GM21528 (cell line): ENCODE results near the gene BRMS1.
"Not testable (repeated sequence)": the region's sequence is repeated elsewhere in the genome, so short reads cannot be mapped to it uniquely, and the experiment has no call there.

Experiments
- ATAC-seq: cut with Tn5 transposase; IDR thresholded peaks from one replicate; pipeline ENCODE4 v1.9.1; 2021; ENCODE audit warnings: mild to moderate bottlenecking, moderate library complexity; ENCODE audit not compliant: unreplicated experiment, low FRiP score

Gene BRMS1, protein sequence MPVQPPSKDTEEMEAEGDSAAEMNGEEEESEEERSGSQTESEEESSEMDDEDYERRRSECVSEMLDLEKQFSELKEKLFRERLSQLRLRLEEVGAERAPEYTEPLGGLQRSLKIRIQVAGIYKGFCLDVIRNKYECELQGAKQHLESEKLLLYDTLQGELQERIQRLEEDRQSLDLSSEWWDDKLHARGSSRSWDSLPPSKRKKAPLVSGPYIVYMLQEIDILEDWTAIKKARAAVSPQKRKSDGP

DNA sequence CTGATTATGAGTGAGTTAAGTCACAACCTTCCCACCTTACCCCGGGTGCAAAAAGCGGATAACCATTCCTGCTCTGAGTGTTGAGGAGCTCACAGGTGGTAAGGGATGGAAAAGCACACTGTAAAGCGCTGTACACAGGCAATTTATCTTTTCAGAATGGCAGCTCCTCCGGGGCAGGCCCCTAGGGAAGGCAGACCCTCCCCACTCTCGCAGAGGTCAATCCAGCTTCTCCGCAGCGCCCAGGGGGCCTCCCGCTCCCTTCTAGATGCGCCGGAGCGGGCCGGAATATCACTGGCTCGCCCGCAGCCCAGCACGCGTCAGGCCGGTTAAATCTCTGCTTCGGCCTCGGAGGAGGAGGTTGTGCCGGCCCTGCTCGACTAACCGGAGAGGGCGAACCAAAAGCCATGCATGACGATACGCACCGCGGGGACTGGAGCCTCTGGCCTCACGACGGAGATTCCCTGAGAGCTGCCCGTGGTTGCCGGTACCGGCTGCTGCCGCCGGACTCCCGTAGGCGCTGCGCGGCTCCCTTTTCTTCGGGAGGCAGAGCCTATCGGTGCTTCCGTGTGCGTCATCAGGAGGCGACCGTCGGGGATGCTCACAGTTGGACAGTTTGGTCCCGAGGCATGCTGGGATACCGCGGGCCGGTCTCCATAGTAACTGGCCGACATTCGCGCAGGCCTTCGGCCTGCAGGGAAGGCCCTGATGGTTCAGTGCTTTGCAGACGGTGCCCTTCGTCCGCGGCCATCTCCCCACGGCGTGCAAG, at the start of gene BRMS1:
BRMS1 (minus strand) TSS at position 555 of the 766 bp plus-strand sequence. CDS start 2,870 bp downstream, outside the sequence.
- ATAC-seq: peak; percentile 61

DNA sequence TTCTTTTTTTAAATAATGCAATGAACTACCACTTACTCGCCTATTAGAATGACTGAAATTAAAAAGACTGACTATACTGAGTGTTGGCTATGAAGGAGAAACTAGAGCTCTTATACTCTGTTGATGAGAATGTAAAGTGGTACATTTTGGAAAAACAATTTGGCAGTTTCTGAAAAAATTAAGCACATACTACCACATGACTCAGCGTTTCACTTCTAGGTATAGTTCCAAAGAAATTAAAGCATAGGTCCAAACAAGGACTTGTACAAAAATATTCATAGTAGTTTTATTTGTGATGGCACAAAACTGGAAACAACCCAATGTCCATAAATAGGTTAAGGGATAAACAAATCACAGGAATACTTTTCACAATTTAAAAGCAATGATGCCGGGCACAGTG, 49.0 kb upstream of the BRMS1 start:
- ATAC-seq: no peak

DNA sequence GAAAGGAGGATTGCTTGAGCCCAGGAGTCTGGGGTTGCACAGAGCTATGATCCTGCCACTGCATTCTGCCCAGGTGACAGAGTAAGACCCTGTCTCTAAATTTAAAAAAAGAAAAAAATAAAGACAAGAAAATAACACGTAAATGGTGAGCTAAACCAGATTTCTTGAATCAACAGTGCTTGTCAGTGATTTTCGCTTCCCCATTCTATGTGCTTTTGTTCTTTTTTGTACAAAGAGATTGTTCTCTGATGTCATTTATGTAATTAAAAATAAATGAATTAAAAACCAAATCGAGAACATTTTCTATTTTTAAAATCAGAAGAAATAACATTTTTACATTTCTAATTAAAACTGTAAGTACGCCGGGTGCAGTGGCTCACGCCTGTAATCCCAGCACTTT, 46.4 kb upstream of the BRMS1 start:
- ATAC-seq: no peak

DNA sequence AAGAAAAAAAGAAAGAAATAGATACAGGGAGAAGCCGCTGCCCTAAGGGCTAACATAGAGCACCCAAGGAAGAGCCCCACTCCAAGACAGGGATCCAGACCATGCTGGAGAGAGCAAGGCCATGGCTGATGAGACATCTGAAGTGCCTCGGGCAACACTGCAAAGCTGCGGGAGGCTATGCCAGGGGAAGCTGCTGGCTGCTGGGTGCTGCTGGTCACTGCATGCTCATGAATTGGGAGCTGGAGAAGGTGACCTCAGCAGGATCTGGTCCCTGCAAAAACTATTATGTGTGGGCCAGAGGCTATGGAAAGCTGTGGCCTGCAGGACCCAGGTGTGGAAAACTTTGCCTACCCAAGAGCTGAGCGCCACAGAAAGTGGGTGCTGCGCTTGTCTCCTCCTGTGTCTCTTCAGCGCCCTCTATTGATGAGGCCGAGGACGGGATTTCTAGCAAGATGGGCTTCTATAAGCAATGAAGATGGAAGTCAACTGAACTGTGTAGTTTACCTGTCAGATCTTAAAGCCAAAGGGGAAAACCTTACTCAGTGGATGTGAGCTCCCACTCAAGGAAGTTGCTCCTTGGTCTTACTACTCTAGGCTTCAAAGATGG, 44.0 kb upstream of the BRMS1 start:
- no peak for ATAC-seq

DNA sequence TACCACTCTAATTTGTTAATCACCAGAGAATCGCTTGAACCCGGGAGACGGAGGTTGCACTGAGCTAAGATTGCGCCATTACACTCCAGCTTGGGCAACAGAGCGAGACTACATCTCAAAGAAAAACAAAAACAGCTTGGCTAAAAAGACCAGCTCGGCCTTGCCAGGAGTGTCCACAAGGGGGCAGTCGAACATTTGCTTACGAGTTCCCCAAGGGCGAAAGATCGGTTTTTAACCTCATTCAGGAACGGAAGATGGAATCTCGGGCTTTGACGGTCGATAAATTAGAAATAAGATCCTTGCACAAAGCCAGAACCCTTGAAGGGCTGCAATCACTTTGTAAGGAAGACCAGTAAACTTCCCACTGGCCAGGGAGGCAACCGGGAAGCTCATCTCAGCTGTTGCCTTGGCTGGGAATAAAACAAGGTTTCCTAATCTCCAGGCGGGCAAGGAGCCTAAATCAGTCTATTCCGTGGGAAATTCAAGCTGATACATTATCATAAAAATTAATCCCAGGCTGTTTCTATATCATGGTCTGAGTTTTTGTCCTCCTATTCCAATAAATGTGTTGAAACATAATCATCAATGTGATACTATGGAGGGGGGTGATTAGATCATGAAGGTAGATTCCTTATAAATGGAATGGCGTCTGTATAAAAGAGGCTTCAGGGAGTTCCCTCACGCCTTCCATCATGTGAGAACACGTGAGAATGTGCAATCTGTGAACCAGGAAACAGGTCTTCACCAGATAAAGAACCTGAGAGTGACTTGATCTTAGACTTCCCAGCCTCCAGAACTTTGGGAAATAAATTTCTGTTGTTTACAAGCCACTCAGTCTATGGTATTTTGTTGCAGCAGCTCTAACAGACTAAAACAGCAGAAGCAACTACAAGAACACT, 41.5 kb upstream of the BRMS1 start:
- no peak for ATAC-seq

DNA sequence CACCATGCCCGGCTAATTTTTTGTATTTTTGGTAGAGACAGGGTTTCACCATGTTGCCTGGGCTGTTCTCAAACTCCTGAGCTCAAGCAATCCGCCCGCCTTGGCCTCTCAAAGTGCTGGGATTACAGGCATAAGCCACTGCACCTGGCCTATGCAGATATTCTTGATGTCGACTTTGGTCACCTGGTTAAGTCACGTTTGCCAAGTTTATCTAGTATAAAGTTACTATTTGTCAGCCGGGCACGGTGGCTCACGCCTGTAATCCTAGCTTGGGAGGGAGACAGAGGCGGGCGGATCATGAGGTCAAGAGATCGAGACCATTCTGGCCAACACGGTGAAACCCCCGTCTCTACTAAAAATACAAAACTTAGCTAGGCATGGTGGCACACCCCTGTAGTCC, 39.4 kb upstream of the BRMS1 start:
- not testable (repeated sequence) for ATAC-seq

DNA sequence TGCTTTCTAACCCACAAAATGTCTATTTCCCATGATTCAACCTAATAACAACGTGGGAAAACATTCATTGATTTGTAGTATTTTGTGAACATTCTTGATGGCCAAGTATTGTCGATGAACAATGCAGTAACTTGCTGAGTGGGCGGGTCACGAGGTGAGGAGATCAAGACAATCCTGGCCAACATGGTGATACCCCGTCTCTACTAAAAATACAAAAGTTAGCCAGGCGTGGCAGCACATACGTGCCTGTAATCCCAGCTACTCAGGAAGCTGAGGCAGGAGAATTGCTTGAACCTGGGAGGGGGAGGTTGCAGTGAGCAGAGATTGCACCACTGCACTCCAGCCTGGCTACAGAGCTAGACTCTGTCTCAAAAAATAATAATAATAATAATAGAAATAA, 35.4 kb upstream of the BRMS1 start:
- not testable (repeated sequence) for ATAC-seq

DNA sequence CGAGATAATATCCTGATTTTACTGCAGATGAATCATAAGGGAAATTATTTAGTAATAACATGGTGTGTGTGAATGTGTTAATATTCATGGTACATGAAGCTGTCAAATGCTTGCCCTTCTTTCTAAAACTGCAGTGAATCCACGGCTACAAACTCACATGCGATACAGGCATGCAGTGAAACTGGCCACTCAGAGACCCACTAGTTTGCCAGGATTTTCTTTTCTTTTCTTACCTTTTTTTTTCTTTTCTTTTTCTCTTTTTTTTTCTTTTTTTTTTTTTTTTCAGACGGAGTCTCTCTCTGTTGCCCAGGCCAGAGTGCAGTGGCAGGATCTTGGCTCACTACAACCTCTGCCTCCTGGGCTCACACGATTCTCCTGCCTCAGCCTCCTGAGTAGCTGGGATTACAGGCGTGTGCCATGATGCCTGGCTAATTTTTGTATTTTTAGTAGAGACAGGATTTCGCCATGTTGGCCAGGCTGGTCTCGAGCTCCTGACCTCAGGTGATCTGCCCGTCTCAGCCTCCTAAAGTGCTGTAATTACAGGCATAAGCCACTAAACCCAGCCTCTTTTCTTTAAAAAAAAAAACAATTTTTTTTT, 28.9 kb upstream of the BRMS1 start:
- ATAC-seq: not testable (repeated sequence)

DNA sequence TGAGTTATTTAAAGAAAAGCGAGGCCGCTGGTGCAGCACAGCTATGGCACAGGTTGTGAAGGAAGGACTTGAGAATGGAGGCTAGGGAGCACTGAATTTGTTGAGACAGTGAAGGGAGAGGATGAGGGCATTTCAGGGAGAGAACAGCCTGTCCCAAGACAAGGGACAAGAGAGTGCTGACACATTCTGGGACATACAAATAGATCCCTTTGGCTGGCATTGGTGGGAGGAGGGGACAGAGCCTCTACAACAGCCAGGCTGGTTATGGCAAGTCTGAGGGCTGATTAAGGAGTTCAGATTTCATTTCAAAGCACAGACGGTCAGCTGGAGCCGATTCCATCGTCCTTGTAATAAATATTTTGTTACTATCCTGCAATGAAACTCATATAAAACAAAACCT, 28.4 kb upstream of the BRMS1 start:
- ATAC-seq: no peak

DNA sequence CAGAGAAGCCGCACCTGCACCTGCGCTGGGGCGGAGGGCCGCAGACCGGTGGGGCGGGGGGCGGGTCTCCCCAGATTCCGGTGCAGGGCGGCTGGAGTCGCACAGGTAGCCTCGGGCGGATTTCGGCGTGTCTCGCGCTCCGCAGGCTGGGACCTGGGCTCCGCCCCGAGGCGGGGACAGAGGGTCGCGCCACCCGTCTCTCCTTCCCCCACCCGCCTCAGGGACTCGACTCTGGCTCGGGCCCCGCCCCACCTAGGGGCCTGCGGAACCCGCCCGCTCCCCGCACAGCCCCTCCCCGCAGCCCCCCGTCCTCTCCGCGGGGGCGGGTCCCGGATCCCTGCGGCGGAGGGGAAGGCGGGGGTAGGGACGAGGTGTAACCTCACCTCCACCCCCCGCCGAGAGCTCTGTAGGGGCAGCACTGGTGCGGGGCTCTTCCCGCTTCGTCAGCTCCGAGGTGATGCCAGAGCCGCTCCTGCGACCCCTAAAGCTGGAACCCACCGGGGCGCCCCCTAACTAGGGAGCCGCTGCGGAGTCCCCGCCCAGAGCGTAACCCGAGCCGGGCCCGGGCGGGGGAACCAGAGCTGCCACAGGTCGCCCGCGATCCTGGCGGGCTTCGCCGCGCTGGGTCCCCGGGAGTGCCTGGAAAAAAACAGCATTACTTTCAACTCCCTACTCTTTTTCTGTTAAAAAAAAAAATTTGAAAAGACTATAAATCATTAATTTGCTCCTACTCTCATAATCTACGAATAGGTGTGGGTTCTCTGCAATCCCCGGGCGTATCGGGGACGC, 26.9 kb upstream of the BRMS1 start, which contains the start of gene SLC29A2:
SLC29A2 (minus strand) TSS at position 134 of the 789 bp plus-strand sequence. CDS start 169 bp downstream, outside the sequence.
- ATAC-seq: peak; percentile 55

DNA sequence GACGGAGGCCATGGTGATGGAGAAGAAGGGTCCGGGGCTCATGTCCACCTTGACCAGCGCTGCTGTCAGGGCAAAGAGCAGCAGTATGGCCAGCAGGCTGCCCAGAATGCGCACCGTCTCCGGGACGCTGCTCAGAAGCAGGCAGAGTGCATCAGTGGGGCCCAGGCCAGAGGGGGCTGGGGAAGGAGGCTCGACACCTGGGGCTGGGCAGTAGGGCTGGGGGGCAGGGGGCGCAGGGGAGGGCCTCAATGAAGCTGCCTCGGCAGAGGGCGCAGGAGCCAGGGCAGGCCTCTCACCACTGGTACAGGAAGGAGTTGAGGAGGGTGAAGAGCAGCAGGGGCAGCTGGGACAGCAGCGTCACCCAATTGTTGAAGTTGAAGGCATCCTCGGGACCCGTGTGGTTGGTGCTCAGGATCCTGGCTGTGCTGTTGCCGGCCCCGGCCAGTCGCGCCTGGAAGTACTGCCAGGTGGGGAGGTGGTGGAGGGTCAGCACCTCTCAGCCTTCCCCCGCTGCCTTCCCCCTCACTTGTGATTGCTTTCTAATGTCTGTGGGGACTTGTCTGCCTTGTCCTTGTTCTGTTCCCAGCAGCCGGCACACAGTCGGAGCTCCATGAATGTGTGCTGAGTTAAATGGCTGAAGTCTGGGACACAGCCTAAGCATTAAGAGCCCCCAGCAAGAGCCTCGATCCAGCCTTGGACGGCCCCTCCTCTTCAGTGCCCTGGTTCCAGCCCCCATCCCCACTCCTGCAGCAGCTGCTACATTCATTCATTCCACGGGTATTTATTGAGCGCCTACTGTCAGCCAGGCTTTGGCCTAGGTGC, 24.4 kb upstream of the BRMS1 start:
- ATAC-seq: no peak

DNA sequence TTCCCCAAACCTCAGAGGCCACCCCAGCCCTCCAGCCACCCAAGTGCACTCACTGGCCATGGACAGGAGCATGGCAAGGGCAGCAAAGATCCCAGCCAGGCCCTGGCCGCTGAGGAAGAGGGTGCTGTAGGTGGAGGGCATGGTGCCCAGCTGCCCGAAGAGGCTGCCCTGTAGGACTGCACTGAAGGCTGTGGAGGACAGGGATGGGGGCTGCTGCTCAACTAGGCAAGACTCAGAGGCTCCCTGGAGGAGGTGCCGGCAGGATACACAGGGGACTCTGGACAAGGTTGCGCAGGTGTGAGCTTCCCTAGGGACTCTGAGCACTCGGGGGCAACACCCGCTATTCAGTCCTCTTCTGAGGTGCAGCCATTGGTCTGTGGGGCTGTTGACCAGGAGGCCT, 23.6 kb upstream of the BRMS1 start:
- no peak for ATAC-seq

DNA sequence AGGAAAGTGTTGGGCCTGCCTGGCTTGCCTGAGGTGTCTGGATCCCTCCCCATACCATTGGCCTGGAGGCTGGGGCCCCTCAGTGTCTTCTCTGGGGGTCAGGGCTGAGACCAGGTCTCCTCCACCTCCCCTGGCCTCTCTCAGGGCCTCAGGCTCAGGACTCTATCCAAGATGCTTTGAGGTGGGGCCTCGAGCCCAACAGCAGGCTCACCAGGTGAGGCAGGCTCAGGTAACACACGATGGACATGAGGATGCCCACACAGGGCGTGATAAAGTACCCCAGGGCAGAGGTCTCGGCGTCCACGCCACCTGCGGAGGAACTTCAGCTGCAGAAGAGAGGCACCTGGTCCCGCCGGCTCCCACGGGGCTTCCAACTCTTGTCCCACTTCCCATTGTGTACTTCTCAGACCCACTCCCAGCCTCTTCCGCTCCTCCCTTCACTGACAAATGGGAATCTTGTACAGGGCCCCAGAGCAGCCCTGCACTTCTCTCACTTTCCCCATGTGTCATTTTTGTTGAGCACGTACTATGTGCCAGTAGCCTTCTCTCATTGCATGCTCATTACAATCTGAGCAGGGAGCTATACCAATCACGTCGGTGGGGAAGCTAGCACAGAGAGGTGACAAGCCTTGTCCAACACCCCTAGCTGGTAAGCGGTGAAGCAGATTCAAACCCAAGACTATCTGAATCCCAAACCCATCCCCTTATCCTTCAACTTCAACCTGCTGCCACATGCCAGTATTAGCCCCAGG, 22.8 kb upstream of the BRMS1 start:
- ATAC-seq: no peak

DNA sequence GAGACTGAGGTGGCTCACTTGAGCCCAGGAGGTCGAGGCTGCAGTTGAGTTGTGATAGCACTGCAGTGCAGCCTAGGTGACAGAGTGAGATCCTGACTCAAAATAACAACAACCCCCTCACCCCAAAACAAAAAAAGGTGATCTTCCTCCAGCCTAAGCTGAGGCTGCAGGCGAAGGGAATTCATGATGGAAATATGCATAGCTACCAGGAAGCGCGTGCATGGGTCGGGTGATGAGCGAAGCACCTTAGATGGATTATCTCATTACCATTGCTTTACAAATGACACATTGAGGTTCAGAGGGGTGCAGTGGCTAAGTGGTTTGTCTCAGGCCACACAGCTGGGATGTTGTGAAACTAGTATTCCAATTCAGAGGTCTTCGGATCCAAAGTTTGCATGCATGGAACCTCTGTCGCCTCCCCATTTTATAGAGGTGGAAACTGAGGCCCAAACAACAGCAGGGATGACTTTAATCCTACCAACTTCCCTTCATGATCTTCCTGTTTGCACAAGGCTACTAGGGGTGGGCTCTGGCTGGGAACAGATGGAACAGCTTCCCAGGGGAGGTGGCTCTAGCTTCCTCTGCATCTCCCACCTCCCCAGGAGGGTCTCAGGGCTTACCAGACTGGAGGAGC, 22.1 kb upstream of the BRMS1 start:
- ATAC-seq: no peak

DNA sequence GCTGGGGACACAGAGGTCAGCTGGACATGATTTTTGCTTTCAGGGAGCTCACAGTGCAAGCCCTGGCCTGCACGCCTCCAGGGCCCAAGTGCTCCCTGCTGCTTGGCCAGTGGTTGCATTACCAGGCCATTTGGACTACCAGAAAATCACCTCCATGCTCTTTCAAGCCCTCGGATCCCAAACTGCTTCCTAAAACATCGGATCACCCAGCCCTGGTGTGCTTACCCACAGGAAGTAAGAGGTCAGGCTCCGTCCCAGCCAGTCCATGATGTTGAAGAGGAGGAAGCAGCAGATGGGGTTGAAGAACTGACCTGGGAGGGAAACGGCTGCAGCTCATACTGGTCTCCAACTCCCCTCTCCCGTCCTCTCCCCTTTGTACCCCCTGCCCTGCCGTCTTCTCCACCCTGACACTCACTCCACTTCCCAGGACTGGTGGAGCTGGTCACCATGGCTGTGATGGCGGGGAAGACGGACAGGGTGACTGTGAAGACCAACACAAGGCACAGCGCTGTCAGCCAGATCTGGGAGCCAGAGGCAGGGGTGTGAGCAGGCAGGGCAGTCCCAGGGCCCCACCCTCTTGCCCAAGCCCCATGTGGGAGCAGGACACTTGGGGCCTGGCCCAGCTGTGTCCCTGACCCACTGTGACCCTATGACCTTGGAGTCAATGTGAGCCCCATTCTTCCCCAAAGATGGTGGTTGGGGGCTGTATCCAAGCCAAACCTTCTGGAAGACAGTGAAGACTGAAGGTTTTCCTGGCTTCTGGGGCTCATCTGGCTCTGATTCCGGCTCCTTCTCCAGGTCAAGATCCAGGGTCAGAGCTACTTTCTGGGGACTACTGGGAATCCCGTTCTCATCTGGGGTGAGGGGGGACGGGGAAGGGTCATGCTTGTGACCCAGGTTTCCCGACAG, 21.1 kb upstream of the BRMS1 start:
- no peak for ATAC-seq

DNA sequence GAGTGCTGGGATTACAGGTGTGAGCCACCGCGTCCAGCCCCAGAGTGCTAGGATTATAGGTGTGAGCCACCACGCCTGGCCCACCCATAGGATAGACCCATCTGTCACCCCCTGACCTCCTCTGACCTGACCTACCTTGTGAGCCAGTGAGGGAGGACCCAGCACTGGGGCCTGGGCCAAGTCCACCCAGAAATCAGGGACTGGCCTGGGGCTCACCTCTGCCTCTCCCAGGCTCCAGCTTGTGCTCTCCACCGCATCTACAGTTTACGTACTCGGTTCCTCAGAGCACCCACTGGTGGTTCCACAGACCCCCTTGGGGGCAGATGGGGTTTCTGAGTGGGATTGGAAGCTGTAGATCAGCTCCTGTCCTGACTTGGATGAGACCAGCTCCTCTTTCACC, 20.3 kb upstream of the BRMS1 start:
- ATAC-seq: no peak
